T-helper 2 cell (primary cell): ENCODE results near the gene ZMYND8.
A peak's percentile ranks its signal among the peaks of the same experiment; 100 is the strongest.
"Not testable (repeated sequence)": the region's sequence is repeated elsewhere in the genome, so short reads cannot be mapped to it uniquely, and the experiment has no call there.

ENCODE experiments used
- DNase-seq, 5 experiments: peaks; one replicate each; pipeline versions ENCODE4 v3.0.0 to v3.0.0-alpha.2; 2012 to 2022

ZMYND8 gene

GRCh38 chr20:47370850-47371782 is 14.6 kb upstream of the ZMYND8 start:
- DNase-seq = no peak

DNA sequence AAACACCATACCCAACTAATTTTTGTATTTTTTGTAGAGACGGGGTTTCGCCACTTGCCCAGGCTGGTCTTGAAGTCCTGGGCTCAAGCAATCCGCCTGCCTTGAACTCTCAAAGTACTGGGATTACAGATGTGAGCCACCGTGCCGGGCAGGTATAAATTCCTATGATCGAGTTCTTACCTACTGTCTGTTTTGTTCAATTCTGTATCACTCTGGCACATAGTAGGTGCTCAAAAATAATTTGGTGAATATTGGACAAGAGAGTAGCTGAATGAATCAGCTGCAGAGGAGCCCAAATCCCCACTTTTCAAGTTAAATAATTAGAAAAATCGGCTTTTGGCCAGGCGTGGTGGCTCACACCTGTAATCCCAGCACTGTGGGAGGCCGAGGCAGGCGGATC is 13.7 kb upstream of the ZMYND8 start:
- no peak for DNase-seq

DNA sequence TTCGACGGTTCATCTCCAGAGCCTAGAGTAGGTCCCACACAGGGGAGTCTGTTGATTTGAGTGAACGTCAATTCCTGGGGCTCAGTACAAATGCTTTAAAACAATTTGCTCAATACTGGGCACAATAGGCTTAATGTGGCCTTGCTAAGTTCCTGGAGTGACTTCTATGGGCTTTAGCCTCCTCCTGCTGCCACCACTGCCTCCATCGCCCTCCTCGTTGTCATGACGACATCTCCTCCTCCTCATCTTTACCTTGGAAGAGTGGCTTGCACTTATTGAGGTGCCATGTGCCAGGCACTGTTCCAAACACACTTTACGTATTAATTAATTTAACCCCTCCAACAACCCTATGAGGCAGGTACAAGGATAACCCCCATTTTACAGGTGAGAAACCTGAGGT is 11.8 kb upstream of the ZMYND8 start:
- no peak for DNase-seq

DNA sequence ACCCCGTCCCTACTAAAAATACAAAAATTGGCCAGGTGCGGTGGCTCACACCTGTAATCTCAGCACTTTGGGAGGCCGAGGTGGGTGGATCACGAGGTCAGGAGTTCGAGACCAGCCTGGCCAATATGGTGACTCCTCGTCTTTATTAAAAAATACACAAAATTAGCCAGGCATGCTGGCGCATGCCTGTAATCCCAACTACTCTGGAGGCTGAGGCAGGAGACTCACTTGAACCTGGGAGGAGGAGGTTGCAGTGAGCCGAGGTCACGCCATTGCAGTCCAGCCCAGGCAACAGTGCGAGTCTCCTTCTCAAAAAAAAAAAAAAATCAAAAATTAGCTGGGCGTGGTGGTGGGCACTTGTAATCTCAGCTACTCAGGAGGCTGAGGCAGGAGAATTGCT is 9.8 kb upstream of the ZMYND8 start:
- not testable (repeated sequence) for DNase-seq

GRCh38 chr20:47365023-47365764 is 8.7 kb upstream of the ZMYND8 start:
- no peak for DNase-seq

- no peak for DNase-seq
Observed at GRCh38 chr20:47362361-47363219, 6.1 kb upstream of the ZMYND8 start.

GRCh38 chr20:47361057-47361915 is 4.8 kb upstream of the ZMYND8 start:
- no peak for DNase-seq

- no peak for DNase-seq
Observed at GRCh38 chr20:47360297-47361056, 4.0 kb upstream of the ZMYND8 start.

GRCh38 chr20:47359530-47360296 is 3.2 kb upstream of the ZMYND8 start:
- no peak for DNase-seq

DNA sequence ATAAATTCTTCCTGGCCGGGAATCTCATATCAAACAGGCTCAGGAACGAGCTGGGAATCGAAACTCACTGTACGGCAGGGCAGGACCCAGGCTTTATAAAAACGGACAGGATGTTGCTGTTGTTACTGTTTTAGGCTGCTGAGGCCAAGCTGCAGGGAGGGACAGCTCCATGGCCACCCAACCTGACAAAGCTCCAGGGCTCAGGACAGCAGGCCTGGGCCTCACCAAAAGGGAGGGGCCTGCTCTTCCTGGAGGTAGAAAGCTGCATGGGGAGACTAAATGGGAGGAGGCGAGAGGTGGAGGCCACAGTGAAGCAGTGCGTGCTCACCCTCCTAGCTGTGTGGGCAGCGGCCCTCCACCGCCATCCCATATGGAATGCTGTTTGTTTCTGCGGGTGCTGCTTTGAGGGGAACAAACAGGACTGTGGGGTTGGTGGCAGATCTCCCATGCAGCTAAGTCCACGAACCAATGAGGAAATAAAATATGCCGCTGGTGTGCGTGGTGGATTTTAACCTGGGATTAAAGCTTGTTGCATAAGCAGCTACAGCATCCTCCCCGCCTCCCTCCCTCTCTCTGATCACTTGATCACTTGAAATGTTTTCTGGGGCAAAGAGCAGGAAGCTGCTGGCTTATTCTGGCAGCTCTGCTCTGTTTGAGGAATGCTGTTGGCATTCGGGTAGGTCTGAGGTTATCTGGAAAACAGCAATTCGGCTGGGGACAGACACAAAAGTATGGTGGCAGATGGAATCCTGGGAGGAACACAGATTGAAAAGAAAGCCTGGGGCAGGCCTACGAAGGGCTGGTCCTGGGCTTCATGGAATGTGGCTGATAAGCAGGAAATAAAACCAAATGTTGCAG is 2.4 kb upstream of the ZMYND8 start:
- no peak for DNase-seq

- no peak for DNase-seq
Observed at GRCh38 chr20:47358039-47358671, 1.7 kb upstream of the ZMYND8 start.

DNA sequence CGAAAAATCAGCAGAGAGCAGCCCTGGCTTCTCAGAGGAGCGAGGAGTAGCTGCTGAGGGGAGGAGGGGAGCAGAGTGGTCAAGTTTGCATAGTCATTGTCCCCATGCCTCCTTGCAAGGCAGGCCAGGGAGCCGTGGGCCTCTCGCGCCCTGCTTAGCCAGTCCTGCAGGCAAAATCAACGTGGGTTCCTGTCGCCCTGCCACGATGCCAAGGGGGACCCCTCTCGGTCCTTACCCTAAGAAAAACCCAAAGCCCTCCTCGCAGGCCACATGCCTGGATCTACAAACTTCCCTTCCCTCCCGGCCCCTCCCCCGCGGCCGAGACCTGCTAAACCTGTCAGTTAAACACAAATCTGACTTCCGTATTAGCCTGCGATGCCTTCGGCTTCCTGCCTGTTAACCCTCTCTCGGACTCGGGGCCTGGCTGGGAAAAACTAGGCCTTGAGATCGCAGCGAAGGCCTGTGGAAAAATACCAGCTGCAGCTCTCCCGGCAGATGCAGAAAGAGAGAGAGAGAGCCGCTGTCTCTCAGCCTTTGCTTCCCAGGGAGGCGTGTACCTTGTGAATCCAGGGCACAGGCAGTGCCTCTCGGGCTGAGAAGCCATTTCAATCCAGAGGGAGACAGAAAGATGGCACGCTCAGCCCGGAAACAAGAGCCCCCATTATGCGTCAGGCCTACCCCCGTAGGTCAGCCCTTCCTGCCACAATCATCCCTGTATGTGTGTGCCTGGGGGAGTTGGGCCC is 968 bp upstream of the ZMYND8 start:
- peak; percentile 23 to 85 (median 41) for DNase-seq

- no peak for DNase-seq
Observed at GRCh38 chr20:47356220-47356525, 326 bp downstream of the ZMYND8 start.

- peak in 1 of 5 experiments; percentile 49 for DNase-seq
Observed at GRCh38 chr20:47355489-47356219, 845 bp downstream of the ZMYND8 start.

GRCh38 chr20:47354714-47355488 is 1.6 kb downstream of the ZMYND8 start:
- peak in 1 of 5 experiments; percentile 62 for DNase-seq

DNA sequence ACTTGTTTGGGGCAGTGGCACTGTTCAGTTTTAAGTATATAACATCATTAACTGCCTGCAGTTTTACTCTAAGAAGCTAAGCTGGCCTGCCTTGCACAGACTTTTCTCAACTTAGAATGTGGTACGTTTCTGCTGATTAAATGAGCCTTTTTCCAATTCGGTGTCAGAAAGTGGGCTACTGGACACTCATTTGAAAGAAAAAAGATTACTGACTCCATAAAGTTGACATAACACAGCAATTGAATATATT is 2.1 kb downstream of the ZMYND8 start:
- DNase-seq = no peak
